DOHH2 (cell line): ENCODE data around the gene SMPDL3A.

ENCODE experiments used
- H3F3A ChIP-seq: fragments of 200-600 bp; sonication (generic), shearing (Covaris generic); 2 replicates; pipeline ENCODE4 v1.6.0; 2016; ENCODE audit warnings: antibody characterized with exemption, mild to moderate bottlenecking; ENCODE audit not compliant: control insufficient read depth, insufficient read depth
- H3K27ac ChIP-seq: fragments of 200-600 bp; sonication (generic); 2 replicates; pipeline ENCODE4 v1.5.1; 2014; ENCODE audit warnings: low read depth, mild to moderate bottlenecking, low read length, moderate library complexity
- H3K27me3 ChIP-seq: fragments of 200-600 bp; sonication (generic); 2 replicates; pipeline ENCODE4 v1.6.1; 2014; ENCODE audit warnings: mild to moderate bottlenecking, low read length, mixed read lengths; ENCODE audit not compliant: control insufficient read depth
- H3K36me3 ChIP-seq: fragments of 200-600 bp; sonication (generic); 2 replicates; pipeline ENCODE4 v1.6.1; 2014; ENCODE audit warnings: mild to moderate bottlenecking, low read length, moderate library complexity, mixed read lengths; ENCODE audit not compliant: control insufficient read depth
- H3K4me1 ChIP-seq: fragments of 200-600 bp; sonication (generic); 2 replicates; pipeline ENCODE4 v1.6.1; 2014; ENCODE audit warnings: mild to moderate bottlenecking, low read length, mixed read lengths; ENCODE audit not compliant: control insufficient read depth
- H3K4me2 ChIP-seq: fragments of 200-600 bp; sonication (generic); 2 replicates; pipeline ENCODE4 v1.6.0; 2014; ENCODE audit warnings: mild to moderate bottlenecking, low read length, moderate library complexity
- H3K4me3 ChIP-seq: fragments of 200-600 bp; sonication (generic); 2 replicates; pipeline ENCODE4 v1.5.1; 2014; ENCODE audit warnings: mild to moderate bottlenecking, low read length, mixed read lengths
- H3K79me2 ChIP-seq: fragments of 200-600 bp; sonication (generic); 2 replicates; pipeline ENCODE4 v1.6.1; 2014; ENCODE audit warnings: mild to moderate bottlenecking, low read length, mixed read lengths; ENCODE audit not compliant: control insufficient read depth
- H3K9me2 ChIP-seq: fragments of 200-600 bp; sonication (generic); replicated peaks from 2 replicates; pipeline ENCODE4 v1.6.1; 2014; ENCODE audit warnings: mild to moderate bottlenecking, low read length, mixed read lengths; ENCODE audit not compliant: control insufficient read depth
- H3K9me3 ChIP-seq: fragments of 200-600 bp; sonication (generic); 2 replicates; pipeline ENCODE4 v1.6.1; 2014; ENCODE audit warnings: antibody characterized with exemption, low read length, mixed read lengths; ENCODE audit not compliant: control insufficient read depth, insufficient read depth
- H4K20me1 ChIP-seq: fragments of 200-600 bp; sonication (generic); 2 replicates; pipeline ENCODE4 v1.6.0; 2014; ENCODE audit warnings: low read depth, mild to moderate bottlenecking, antibody characterized with exemption, low read length, moderate library complexity; ENCODE audit not compliant: control insufficient read depth, insufficient read depth
- CTCF ChIP-seq: fragments of 200-600 bp; sonication (generic); IDR thresholded peaks from one replicate; pipeline ENCODE4 v1.5.1; 2014; ENCODE audit warnings: antibody characterized with exemption, mild to moderate bottlenecking, low read depth, low read length; ENCODE audit not compliant: poor library complexity, severe bottlenecking
- EZH2phosphoT487 ChIP-seq: fragments of 200-600 bp; sonication (generic); IDR thresholded peaks from 2 replicates; pipeline ENCODE4 v1.6.1; 2017; ENCODE audit warnings: borderline replicate concordance, mild to moderate bottlenecking, antibody characterized with exemption, low read length, moderate library complexity, mixed read lengths

Gene SMPDL3A

GRCh38 chr6:122780114-122780513 is 8.9 kb upstream of the SMPDL3A start:
- H3K9me3 ChIP-seq = no peaks in the 10 kb centered on the region

GRCh38 chr6:122781716-122782115 is 7.3 kb upstream of the SMPDL3A start:
- Histone ChIP-seq H4K20me1 (no peaks in the 10 kb centered on the region), H3K79me2 (no peaks in the 10 kb centered on the region)
- no peak for TF ChIP-seq CTCF
- no peak for TF ChIP-seq EZH2phosphoT487

More at GRCh38 chr6:122780114-122780513, 8.9 kb upstream of the SMPDL3A start:
- no peaks in the 10 kb centered on the region for H3K9me2 ChIP-seq
- no peak overlapping the region for H3K4me3 ChIP-seq
- H3K4me1 ChIP-seq = no peaks in the 10 kb centered on the region
- H3K79me2 ChIP-seq = no peaks in the 10 kb centered on the region
- no peak overlapping the region for H3K27ac ChIP-seq
- no peaks in the 10 kb centered on the region for H3F3A ChIP-seq
- H3K4me2 ChIP-seq = no peak overlapping the region
- TF ChIP-seq EZH2phosphoT487 (no peak), CTCF (no peak)
- H3K27me3 ChIP-seq = peaks cover 6% of the 10 kb centered on the region
- no peaks in the 10 kb centered on the region for H4K20me1 ChIP-seq
- no peaks in the 10 kb centered on the region for H3K36me3 ChIP-seq

GRCh38 chr6:122783401-122783800 is 5.7 kb upstream of the SMPDL3A start:
- Histone ChIP-seq H3K9me2 (no peaks in the 10 kb centered on the region), H3K36me3 (no peaks in the 10 kb centered on the region), H3K27me3 (peaks cover 9% of the 10 kb centered on the region), H3K4me2 (no peak overlapping the region), H3K79me2 (no peaks in the 10 kb centered on the region), H3K27ac (no peak overlapping the region), H3K4me1 (no peaks in the 10 kb centered on the region), H4K20me1 (no peaks in the 10 kb centered on the region), H3K4me3 (no peak overlapping the region), H3F3A (no peaks in the 10 kb centered on the region), H3K9me3 (no peaks in the 10 kb centered on the region)
- TF ChIP-seq CTCF (no peak), EZH2phosphoT487 (no peak)

More at GRCh38 chr6:122781716-122782115, 7.3 kb upstream of the SMPDL3A start:
- Histone ChIP-seq H3K4me3 (no peak overlapping the region), H3F3A (no peaks in the 10 kb centered on the region), H3K9me3 (no peaks in the 10 kb centered on the region), H3K9me2 (no peaks in the 10 kb centered on the region), H3K4me2 (no peak overlapping the region), H3K27me3 (peaks cover 6% of the 10 kb centered on the region), H3K36me3 (no peaks in the 10 kb centered on the region), H3K27ac (no peak overlapping the region), H3K4me1 (no peaks in the 10 kb centered on the region)
